PC-9 (cell line): ENCODE data around the gene CBFB. TPM values are rescaled to one million over a fixed set of nuclear protein-coding genes. Genes with fewer than 3 reads are reported as not detected.

Experiments used
- BruUV-seq: library from RNA; stranded (reverse); fragments of 400-500 nt; replicated peaks from 2 replicates; lab custom pipeline; 2021; lab: Mats Ljungman, UMichigan
- CTCF ChIA-PET: fragments of 300-600 bp; sonication (Branson Sonifier 250); formaldehyde crosslinking; loops from one replicate; lab custom pipeline; 2022; ENCODE audit warnings: antibody characterized with exemption; lab: Charles Lee
- POLR2A ChIA-PET: fragments of 300-600 bp; sonication (Branson Sonifier 250); formaldehyde crosslinking; loops from one replicate; lab custom pipeline; 2022; ENCODE audit warnings: antibody characterized with exemption; ENCODE audit not compliant: unreplicated experiment; lab: Charles Lee
- DNase-seq, 2 experiments: peaks; one replicate each; pipeline versions ENCODE4 v3.0.0 to v3.0.0-alpha.2; 2015 to 2022; ENCODE audit warnings: mixed read lengths in 1 of 2
- H2AFZ ChIP-seq: fragments of 200-600 bp; sonication (generic); 2 replicates; pipeline ENCODE4 v1.8.1; 2017; ENCODE audit warnings: antibody characterized with exemption
- H3F3A ChIP-seq: fragments of 200-600 bp; sonication (generic); 2 replicates; pipeline ENCODE4 v1.8.1; 2017; ENCODE audit warnings: antibody characterized with exemption, mild to moderate bottlenecking, low read depth; ENCODE audit not compliant: insufficient read depth
- H3K27ac ChIP-seq: fragments of 200-600 bp; sonication (generic); 2 replicates; pipeline ENCODE4 v1.6.1; 2016; ENCODE audit warnings: mixed run types
- H3K27me3 ChIP-seq: fragments of 200-600 bp; sonication (generic); 2 replicates; pipeline ENCODE4 v1.6.1; 2016; ENCODE audit warnings: low read depth, mixed run types; ENCODE audit not compliant: insufficient read depth
- H3K36me3 ChIP-seq: fragments of 200-600 bp; sonication (generic); 2 replicates; pipeline ENCODE4 v1.6.1; 2016; ENCODE audit warnings: low read depth, mixed run types
- H3K4me1 ChIP-seq: fragments of 200-600 bp; sonication (generic); replicated peaks from 2 replicates; pipeline ENCODE4 v1.6.1; 2016; ENCODE audit warnings: mixed run types; ENCODE audit not compliant: insufficient read depth
- H3K4me2 ChIP-seq: fragments of 200-600 bp; sonication (generic); 2 replicates; pipeline ENCODE4 v1.6.1; 2017; ENCODE audit warnings: mixed run types
- H3K4me3 ChIP-seq: fragments of 200-600 bp; sonication (generic); 2 replicates; pipeline ENCODE4 v1.6.1; 2016; ENCODE audit warnings: mixed run types
- H3K79me2 ChIP-seq: fragments of 200-600 bp; sonication (generic); 2 replicates; pipeline ENCODE4 v1.6.1; 2017; ENCODE audit warnings: low read depth, mixed run types
- H3K9me2 ChIP-seq: fragments of 200-600 bp; sonication (generic); 2 replicates; pipeline ENCODE4 v1.8.1; 2017; ENCODE audit warnings: mild to moderate bottlenecking; ENCODE audit not compliant: insufficient read depth
- H3K9me3 ChIP-seq: fragments of 200-600 bp; sonication (generic); 2 replicates; pipeline ENCODE4 v1.8.1; 2016; ENCODE audit warnings: low read depth; ENCODE audit not compliant: insufficient read depth
- H4K20me1 ChIP-seq: fragments of 200-600 bp; sonication (generic); 2 replicates; pipeline ENCODE4 v1.8.1; 2017; ENCODE audit not compliant: insufficient read depth
- EZH2 ChIP-seq: fragments of 200-600 bp; sonication (generic); IDR thresholded peaks from 2 replicates; pipeline ENCODE4 v1.8.0; 2017; ENCODE audit warnings: antibody characterized with exemption, low read depth
- intact Hi-C: fragments of 100-400 bp; cut with micrococcal nuclease; formaldehyde crosslinking; loops from one replicate; pipeline ENCODE4 v1.10.0; 2022; ENCODE audit not compliant: unreplicated experiment
- total RNA-seq: library from RNA; stranded (reverse); gene quantifications from 2 replicates; pipeline ENCODE4 v1.2.3, GENCODE V29; 2021
- TF ChIP-seq, protein P1 (sequence below): fragments of 200-600 bp; sonication (generic); conservative IDR thresholded peaks from 2 replicates; pipeline ENCODE4 v1.6.1; 2017; ENCODE audit warnings: mixed run types, antibody characterized with exemption, mild to moderate bottlenecking, moderate library complexity

Gene CBFB
- total RNA-seq, 1 experiment from 2014 or later: 63.3 TPM

DNA sequence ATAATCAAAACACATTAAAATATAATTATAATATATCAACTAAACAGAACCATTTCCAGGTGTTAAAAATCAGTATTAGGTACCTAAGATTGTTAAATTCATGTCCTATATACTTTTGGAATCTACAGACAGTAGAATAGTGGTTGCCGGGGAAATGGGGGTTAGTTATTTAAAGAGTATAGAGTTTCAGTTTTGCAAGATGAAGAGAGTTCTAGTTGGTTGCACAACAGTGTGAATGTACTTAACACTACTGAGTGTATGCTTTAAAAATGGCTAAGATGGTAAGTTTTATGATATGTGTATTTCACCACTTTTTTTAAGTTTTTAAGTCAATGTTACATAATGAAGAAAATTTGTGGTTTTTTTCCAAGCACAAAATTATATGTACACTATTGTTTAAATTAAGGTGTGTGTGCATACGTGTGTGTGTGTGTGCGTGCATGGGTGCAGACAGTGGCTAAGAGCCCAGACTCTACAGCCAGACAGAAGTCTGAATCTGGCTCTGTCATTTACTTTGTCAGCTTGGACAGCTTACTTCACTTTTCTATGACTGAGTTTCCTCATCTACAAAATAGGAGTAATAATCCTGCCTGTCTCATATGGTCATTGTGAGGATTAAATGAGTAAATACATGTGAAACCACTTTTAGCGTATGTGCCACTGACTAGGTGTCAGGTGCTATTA, 55.5 kb downstream of the CBFB start:
- no peak overlapping the region for H3K27ac ChIP-seq
- DNase-seq: no peak
- CTCF ChIA-PET: no interaction called here
- H3K27me3 ChIP-seq: no peaks in the 10 kb centered on the region
- H3K4me2 ChIP-seq: no peak overlapping the region
- H3F3A ChIP-seq: no peaks in the 10 kb centered on the region; the same call in none of the 2 replicates
- no peaks in the 10 kb centered on the region for H3K9me2 ChIP-seq
- H3K4me3 ChIP-seq: no peak overlapping the region
- no peaks in the 10 kb centered on the region; the same call in none of the 2 replicates for H4K20me1 ChIP-seq
- TF ChIP-seq EZH2: no peak
- TF ChIP-seq, protein P1, sequence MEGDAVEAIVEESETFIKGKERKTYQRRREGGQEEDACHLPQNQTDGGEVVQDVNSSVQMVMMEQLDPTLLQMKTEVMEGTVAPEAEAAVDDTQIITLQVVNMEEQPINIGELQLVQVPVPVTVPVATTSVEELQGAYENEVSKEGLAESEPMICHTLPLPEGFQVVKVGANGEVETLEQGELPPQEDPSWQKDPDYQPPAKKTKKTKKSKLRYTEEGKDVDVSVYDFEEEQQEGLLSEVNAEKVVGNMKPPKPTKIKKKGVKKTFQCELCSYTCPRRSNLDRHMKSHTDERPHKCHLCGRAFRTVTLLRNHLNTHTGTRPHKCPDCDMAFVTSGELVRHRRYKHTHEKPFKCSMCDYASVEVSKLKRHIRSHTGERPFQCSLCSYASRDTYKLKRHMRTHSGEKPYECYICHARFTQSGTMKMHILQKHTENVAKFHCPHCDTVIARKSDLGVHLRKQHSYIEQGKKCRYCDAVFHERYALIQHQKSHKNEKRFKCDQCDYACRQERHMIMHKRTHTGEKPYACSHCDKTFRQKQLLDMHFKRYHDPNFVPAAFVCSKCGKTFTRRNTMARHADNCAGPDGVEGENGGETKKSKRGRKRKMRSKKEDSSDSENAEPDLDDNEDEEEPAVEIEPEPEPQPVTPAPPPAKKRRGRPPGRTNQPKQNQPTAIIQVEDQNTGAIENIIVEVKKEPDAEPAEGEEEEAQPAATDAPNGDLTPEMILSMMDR: no peak
- BruUV-seq: no TSS peak
- no peaks in the 10 kb centered on the region for H3K79me2 ChIP-seq
- H3K9me3 ChIP-seq: no peaks in the 10 kb centered on the region
- intact Hi-C loops: no loop called here
- POLR2A ChIA-PET: no interaction called here
- no peaks in the 10 kb centered on the region for H3K4me1 ChIP-seq
- no peaks in the 10 kb centered on the region for H3K36me3 ChIP-seq
- H2AFZ ChIP-seq: no peak overlapping the region

DNA sequence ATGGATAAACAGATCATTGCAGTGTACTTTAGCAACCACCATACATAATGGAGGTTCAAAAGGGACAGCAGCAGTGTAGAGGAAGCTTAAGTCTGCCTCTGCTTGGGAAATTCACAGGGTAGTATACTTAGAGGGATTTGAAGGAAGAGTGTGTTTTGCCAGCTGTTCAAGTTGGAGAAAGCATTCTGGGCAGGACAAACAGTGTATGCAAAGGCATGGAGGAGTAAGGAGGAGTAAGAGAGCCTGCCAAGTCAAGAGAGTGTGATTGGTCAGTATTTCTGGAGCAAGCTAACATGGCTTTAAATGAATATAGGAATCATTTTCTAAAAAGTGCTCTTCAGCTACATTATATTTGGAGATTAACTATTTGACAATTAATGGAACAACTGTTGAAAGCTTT, 57.9 kb downstream of the CBFB start:
- TF ChIP-seq, protein P1: no peak
- no peak for TF ChIP-seq EZH2
- no peak overlapping the region for H3K4me2 ChIP-seq
- no peaks in the 10 kb centered on the region; the same call in 1 of the 2 replicates for H4K20me1 ChIP-seq
- BruUV-seq: no TSS peak
- H3K9me3 ChIP-seq: no peaks in the 10 kb centered on the region
- intact Hi-C loops: no loop called here
- H3K4me1 ChIP-seq: no peaks in the 10 kb centered on the region
- DNase-seq: no peak
- H3K9me2 ChIP-seq: no peaks in the 10 kb centered on the region
- no peak overlapping the region for H2AFZ ChIP-seq
- POLR2A ChIA-PET: interaction anchor here (0.6 kb wide), 1 partner anchor 769 kb away, joined by 3 read pairs; no protein-coding TSS in a partner anchor
- H3K27ac ChIP-seq: no peak overlapping the region
- H3K79me2 ChIP-seq: no peaks in the 10 kb centered on the region
- H3K36me3 ChIP-seq: no peaks in the 10 kb centered on the region
- H3F3A ChIP-seq: no peaks in the 10 kb centered on the region; the same call in 1 of the 2 replicates
- no peaks in the 10 kb centered on the region for H3K27me3 ChIP-seq
- H3K4me3 ChIP-seq: no peak overlapping the region
- CTCF ChIA-PET: no interaction called here

DNA sequence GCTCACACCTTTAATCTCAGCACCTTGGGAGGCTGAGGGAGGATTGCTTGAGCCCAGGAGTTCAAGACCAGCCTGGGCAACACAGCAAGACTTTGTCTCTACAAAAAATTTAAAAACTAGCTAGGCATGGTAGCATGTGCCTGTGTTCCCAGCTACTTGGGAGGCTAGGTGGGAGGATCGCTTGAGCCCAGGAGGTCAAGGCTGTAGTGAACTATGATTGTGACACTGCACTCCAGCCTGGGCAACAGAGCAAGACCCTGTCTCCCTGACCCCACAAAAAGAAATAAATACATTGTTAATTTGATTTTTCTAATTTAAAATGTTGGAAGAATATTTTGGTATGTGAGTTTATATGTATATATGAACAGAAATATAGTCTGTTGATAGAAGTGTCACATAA, 58.3 kb downstream of the CBFB start:
- intact Hi-C loops: no loop called here
- ChIA-PET POLR2A (no interaction called here), CTCF (no interaction called here)
- Histone ChIP-seq H3K36me3 (no peaks in the 10 kb centered on the region), H3K9me3 (no peaks in the 10 kb centered on the region), H3K4me2 (no peak overlapping the region), H3F3A (peaks cover 3% of the 10 kb centered on the region; the same call in 1 of the 2 replicates), H3K27ac (no peak overlapping the region), H2AFZ (no peak overlapping the region), H4K20me1 (no peaks in the 10 kb centered on the region; the same call in 1 of the 2 replicates), H3K4me3 (no peak overlapping the region), H3K79me2 (no peaks in the 10 kb centered on the region), H3K9me2 (no peaks in the 10 kb centered on the region), H3K27me3 (no peaks in the 10 kb centered on the region), H3K4me1 (no peaks in the 10 kb centered on the region)
- TF ChIP-seq, protein P1: no peak
- no peak for TF ChIP-seq EZH2
- no TSS peak for BruUV-seq
- DNase-seq: no peak
